CD14-positive monocyte (primary cell): Measurements from ENCODE around the gene CCDC85C. TPM values are rescaled to one million over a fixed set of nuclear protein-coding genes. Genes with fewer than 3 reads are reported as not detected.
A peak's percentile ranks its signal among the peaks of the same experiment; 100 is the strongest.

Experiments used
- DNase-seq, 3 donors: peaks; one replicate each; pipeline ENCODE4 v3.0.0-alpha.2; 2011 to 2022
- H2AFZ ChIP-seq: 2 replicates; pipeline ENCODE4 v1.6.0; 2012; ENCODE audit warnings: mild to moderate bottlenecking, low read depth, low read length, inconsistent platforms; ENCODE audit not compliant: insufficient read depth, poor library complexity, severe bottlenecking
- H3K27ac ChIP-seq, 2 donors: 1 replicate in 1 of 2; 2 replicates in 1 of 2; pipeline ENCODE4 v1.5.1; 2012 to 2013; ENCODE audit warnings: low read length in 2 of 2, control low read depth in 1 of 2, inconsistent platforms in 1 of 2, low read depth in 1 of 2, mild to moderate bottlenecking in 1 of 2
- H3K27me3 ChIP-seq, 2 donors: one replicate each; pipeline versions ENCODE4 v1.6.0 to v1.6.1; 2011 to 2013; ENCODE audit warnings: low read length in 2 of 2; ENCODE audit not compliant: control insufficient read depth in 2 of 2, insufficient read depth in 2 of 2
- H3K36me3 ChIP-seq, 2 donors: replicated peaks in 1 of 2; 1 replicate in 1 of 2; 2 replicates in 1 of 2; pipeline versions ENCODE4 v1.5.1 to v1.6.1; 2012 to 2013; ENCODE audit warnings: low read length in 2 of 2, control low read depth in 1 of 2, inconsistent platforms in 1 of 2, mild to moderate bottlenecking in 1 of 2; ENCODE audit not compliant: insufficient read depth in 2 of 2, control insufficient read depth in 1 of 2
- H3K4me1 ChIP-seq, 2 donors: 1 replicate in 1 of 2; 2 replicates in 1 of 2; pipeline versions ENCODE4 v1.5.1 to v1.6.1; 2012 to 2013; ENCODE audit warnings: low read length in 2 of 2, control low read depth in 1 of 2, inconsistent platforms in 1 of 2, mild to moderate bottlenecking in 1 of 2, moderate library complexity in 1 of 2; ENCODE audit not compliant: insufficient read depth in 2 of 2, control insufficient read depth in 1 of 2
- H3K4me2 ChIP-seq: replicated peaks from 2 replicates; pipeline ENCODE3; 2012; ENCODE audit warnings: low read length, moderate library complexity, mild to moderate bottlenecking; ENCODE audit not compliant: poor library complexity, severe bottlenecking; ENCODE audit errors: extremely low read depth
- H3K4me3 ChIP-seq, 3 experiments: fragments of 200-600 bp in 1 of 3; sonication (generic) in 1 of 3; replicated peaks in 1 of 3; 1 replicate in 2 of 3; 2 replicates in 1 of 3; pipeline ENCODE4 v1.5.1; 2011 to 2013; ENCODE audit warnings: low read length in 3 of 3, mild to moderate bottlenecking in 3 of 3, control low read depth in 2 of 3, low read depth in 2 of 3, inconsistent platforms in 1 of 3, moderate library complexity in 1 of 3
- H3K79me2 ChIP-seq: 2 replicates; pipeline ENCODE4 v1.6.0; 2012; ENCODE audit warnings: mild to moderate bottlenecking, control low read depth, inconsistent platforms, low read length, moderate library complexity; ENCODE audit not compliant: insufficient read depth
- H3K9ac ChIP-seq: 2 replicates; pipeline ENCODE4 v1.6.0; 2017; ENCODE audit warnings: low read length, mild to moderate bottlenecking; ENCODE audit not compliant: insufficient read depth, poor library complexity, severe bottlenecking
- H3K9me3 ChIP-seq, 2 donors: replicated peaks in 1 of 2; 1 replicate in 1 of 2; 2 replicates in 1 of 2; pipeline versions ENCODE4 v1.5.1 to v1.6.1; 2012 to 2013; ENCODE audit warnings: low read length in 2 of 2, control low read depth in 1 of 2; ENCODE audit not compliant: control insufficient read depth in 1 of 2, insufficient read depth in 1 of 2
- H4K20me1 ChIP-seq: 2 replicates; pipeline ENCODE4 v1.6.0; 2012; ENCODE audit warnings: mild to moderate bottlenecking, low read length, control low read depth, moderate library complexity; ENCODE audit not compliant: insufficient read depth
- H3K27ac Mint-ChIP-seq, 7 donors: one replicate each; pipeline ENCODE4 v1.8.0; 2020; ENCODE audit warnings: mild to moderate bottlenecking in 7 of 7, mixed read lengths in 7 of 7, moderate library complexity in 6 of 7, inconsistent platforms in 2 of 7
- H3K27me3 Mint-ChIP-seq, 3 donors: one replicate each; pipeline ENCODE4 v1.8.0; 2021 to 2022; ENCODE audit warnings: low read depth in 3 of 3, mild to moderate bottlenecking in 3 of 3, mixed read lengths in 3 of 3, moderate library complexity in 3 of 3, inconsistent platforms in 1 of 3
- H3K36me3 Mint-ChIP-seq, 2 donors: one replicate each; pipeline ENCODE4 v1.8.0; 2020; ENCODE audit warnings: mixed read lengths in 2 of 2, inconsistent platforms in 1 of 2, mild to moderate bottlenecking in 1 of 2
- H3K4me1 Mint-ChIP-seq: one replicate; pipeline ENCODE4 v1.8.0; 2020; ENCODE audit warnings: mild to moderate bottlenecking, mixed read lengths
- H3K4me3 Mint-ChIP-seq, 2 donors: one replicate each; pipeline ENCODE4 v1.8.0; 2020; ENCODE audit warnings: mild to moderate bottlenecking in 2 of 2, mixed read lengths in 2 of 2, moderate library complexity in 1 of 2
- H3K9me3 Mint-ChIP-seq, 7 donors: one replicate each; pipeline ENCODE4 v1.8.0; 2020 to 2022; ENCODE audit warnings: mixed read lengths in 7 of 7, mild to moderate bottlenecking in 6 of 7, moderate library complexity in 6 of 7, inconsistent platforms in 2 of 7
- CTCF ChIP-seq: fragments of 200-600 bp; IDR thresholded peaks from one replicate; pipeline ENCODE4 v1.8.0; 2022; ENCODE audit warnings: antibody characterized with exemption, mild to moderate bottlenecking
- WGBS: methylation state at CpG from one replicate; pipeline ENCODE4 v1.1.5; 2013; ENCODE audit warnings: missing lambda C conversion rate; ENCODE audit not compliant: insufficient coverage; 5-methylcytosine and 5-hydroxymethylcytosine counted together
- intact Hi-C, 2 donors: fragments of 100-400 bp; cut with micrococcal nuclease; formaldehyde crosslinking; loops; one replicate each; pipeline versions ENCODE4 v1.15.0 to v1.15.1; 2023
- polyA plus RNA-seq, 3 donors: library from polyadenylated mRNA; depleted of rRNA in 1 of 3; unstranded in 2 of 3; stranded (reverse) in 1 of 3; fragments of 300-500 nt in 2 of 3; fragments of >200 nt in 1 of 3; fragmentation: Illumina TruSeq in 2 of 3; gene quantifications; 1 replicate in 2 of 3; 2 replicates in 1 of 3; pipeline ENCODE4 v1.2.3, GENCODE V29; 2012 to 2021

Gene CCDC85C
- polyA plus RNA-seq, 3 donors: under 0.01 to 0.03 TPM; not detected in 1

GRCh38 chr14:99574099-99574880 is 29.7 kb downstream of the CCDC85C start:
- H3K9me3 Mint-ChIP-seq: peaks cover 0 to 2% (median 0%) of the 10 kb centered on the region in 7 donors
- DNase-seq: no peak
- TF ChIP-seq CTCF: no peak
- no peak overlapping the region for H3K4me3 Mint-ChIP-seq
- Histone ChIP-seq H3K9me3 (no peaks in the 10 kb centered on the region), H3K27me3 (no peaks in the 10 kb centered on the region), H3K27ac (no peak overlapping the region), H3K4me3 (no peak overlapping the region), H3K4me2 (no peak overlapping the region), H3K36me3 (no peaks in the 10 kb centered on the region), H3K79me2 (no peaks in the 10 kb centered on the region), H4K20me1 (no peaks in the 10 kb centered on the region), H2AFZ (no peak overlapping the region), H3K4me1 (no peaks in the 10 kb centered on the region), H3K9ac (no peak overlapping the region)
- 98% methylated on average over 7 of the region's 11 CpGs for WGBS
- intact Hi-C loops: no loop called here
- no peaks in the 10 kb centered on the region for H3K36me3 Mint-ChIP-seq
- peaks cover 0 to 2% (median 1%) of the 10 kb centered on the region in 3 donors for H3K27me3 Mint-ChIP-seq
- no peaks in the 10 kb centered on the region for H3K4me1 Mint-ChIP-seq
- peak overlapping the region in 1 of 7 donors; percentile 22 for H3K27ac Mint-ChIP-seq

- Histone ChIP-seq H3K79me2 (no peaks in the 10 kb centered on the region), H4K20me1 (no peaks in the 10 kb centered on the region), H3K27ac (no peak overlapping the region), H3K4me1 (no peaks in the 10 kb centered on the region), H3K9ac (no peak overlapping the region), H3K4me3 (no peak overlapping the region), H3K9me3 (no peaks in the 10 kb centered on the region), H2AFZ (no peak overlapping the region), H3K4me2 (no peak overlapping the region), H3K36me3 (no peaks in the 10 kb centered on the region), H3K27me3 (no peaks in the 10 kb centered on the region)
- Mint-ChIP-seq H3K4me1 (no peaks in the 10 kb centered on the region), H3K27ac (no peak overlapping the region), H3K9me3 (peaks cover 0 to 2% (median 0%) of the 10 kb centered on the region in 7 donors), H3K4me3 (no peak overlapping the region), H3K27me3 (peaks cover 0 to 4% (median 1%) of the 10 kb centered on the region in 3 donors), H3K36me3 (no peaks in the 10 kb centered on the region)
- TF ChIP-seq CTCF: no peak
- WGBS: 88% methylated on average over 12 of the region's 15 CpGs
- intact Hi-C loops: no loop called here
- no peak for DNase-seq
Measured at GRCh38 chr14:99573436-99574098, 30.4 kb downstream of the CCDC85C start.
